TTC549 (cell line): ENCODE measurements around the gene LRRC25.

Source experiments
- FAIRE-seq: peaks from 2 replicates; lab custom pipeline; 2012; peaks lifted over from hg19 to GRCh38; lab: Jason Lieb, UNC

Gene LRRC25

DNA sequence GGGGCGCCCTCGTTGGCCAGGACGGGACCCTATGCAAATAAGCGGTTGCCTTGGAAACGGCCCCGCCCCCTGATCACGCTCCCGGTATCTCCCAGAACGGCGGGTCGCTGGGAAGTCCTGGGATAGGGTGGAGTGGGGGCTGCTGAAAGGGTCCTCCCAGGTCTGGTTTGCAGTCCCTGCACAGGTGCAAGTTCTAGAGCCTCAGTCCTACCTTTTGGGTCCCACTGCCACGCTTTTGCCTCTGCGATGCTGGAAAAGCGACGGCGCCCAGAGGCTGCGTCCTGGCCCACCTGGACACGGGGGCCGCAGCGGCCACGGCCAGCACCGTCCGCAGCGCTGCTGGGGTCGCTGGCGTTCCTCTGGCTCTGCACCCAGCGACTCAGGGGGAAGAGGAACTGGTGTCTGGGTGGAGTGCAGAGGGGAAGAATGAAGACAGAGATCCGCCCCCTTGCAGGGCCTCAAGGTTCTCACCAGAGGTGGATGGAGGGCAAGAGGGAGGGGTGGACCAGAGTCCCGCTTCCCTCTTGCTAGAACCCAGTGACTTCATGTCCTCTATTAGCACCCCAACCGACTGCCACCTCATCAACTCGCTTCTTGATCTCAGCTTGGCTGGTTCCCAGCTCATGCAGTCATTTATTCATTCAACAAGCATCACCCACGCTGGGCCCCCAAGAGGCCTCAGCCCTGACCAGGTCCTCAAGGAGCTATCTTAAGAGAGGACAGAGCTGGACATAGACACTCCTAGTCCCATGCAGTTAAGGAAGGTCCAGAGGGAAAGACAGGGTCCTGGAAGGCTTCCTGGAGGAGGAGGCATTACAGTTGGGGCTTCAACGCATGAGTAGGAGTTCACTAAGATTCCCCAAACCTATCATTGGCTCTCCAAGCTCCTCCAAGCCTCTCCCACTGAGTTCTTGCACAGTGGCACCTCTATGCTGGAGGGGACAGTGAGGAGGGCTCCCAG, at the start of gene LRRC25:
LRRC25 (minus strand) TSS at position 381 of the 961 bp plus-strand sequence. CDS start 659 bp downstream, outside the sequence.
- FAIRE-seq = no peak

DNA sequence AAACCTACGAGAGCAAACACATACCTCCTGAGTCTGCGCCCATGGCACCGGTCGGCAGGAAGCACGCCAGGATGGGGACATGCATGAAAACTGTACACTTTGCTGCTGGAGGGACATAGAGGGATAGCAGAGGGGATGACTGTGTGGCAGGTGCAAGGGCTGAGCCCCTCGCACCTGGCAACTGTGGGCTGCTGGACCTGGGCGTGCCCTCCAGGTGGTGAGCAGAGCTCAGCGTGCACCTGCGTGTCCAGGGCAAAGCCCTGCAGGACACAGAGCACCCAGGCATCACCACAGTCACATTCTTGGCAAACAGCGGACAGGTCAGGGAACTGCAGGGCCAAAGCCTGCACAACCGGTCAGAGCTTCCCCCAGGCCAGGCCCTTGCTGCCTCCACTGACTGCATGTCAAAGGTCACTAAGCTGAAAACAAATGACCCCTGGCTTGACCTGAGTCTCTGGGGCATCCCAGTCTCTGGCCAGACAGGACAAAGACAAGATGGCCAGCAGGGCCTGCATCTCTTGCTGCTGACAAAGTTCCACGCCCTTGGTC, 49.5 kb upstream of the LRRC25 start:
- FAIRE-seq = no peak

DNA sequence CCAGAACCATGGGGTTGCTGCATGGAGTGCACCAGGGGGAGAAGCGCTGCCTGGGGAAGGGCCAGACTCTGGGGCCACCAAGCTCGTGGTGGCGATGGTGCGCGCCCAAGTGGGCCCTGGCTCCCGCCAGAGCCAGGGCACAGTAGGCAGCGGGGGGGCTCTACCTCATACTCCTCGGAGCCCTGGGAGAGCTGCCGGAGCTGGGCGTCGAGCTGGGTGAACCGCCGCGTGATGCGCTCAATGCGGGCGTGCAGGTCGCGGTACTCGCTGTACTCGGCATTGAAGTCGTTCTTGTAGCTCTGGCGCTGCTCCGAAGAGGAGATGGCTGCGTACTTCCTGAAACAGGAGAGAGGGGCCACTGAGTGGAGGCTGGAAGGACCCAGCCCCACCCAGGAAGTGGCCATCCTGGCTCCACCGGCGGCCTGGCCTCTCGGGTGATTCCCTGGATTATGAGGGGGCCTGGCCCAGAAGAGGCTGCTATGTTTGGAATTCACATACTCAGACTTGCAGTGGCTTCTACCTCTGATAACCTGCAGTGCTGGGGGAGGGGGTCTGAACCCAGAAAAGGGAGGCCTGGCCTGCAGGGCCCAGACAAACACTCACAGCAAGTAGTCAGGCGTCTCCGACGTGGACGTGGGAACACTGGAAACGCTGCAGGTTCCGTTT, 48.9 kb upstream of the LRRC25 start:
- FAIRE-seq = no peak

DNA sequence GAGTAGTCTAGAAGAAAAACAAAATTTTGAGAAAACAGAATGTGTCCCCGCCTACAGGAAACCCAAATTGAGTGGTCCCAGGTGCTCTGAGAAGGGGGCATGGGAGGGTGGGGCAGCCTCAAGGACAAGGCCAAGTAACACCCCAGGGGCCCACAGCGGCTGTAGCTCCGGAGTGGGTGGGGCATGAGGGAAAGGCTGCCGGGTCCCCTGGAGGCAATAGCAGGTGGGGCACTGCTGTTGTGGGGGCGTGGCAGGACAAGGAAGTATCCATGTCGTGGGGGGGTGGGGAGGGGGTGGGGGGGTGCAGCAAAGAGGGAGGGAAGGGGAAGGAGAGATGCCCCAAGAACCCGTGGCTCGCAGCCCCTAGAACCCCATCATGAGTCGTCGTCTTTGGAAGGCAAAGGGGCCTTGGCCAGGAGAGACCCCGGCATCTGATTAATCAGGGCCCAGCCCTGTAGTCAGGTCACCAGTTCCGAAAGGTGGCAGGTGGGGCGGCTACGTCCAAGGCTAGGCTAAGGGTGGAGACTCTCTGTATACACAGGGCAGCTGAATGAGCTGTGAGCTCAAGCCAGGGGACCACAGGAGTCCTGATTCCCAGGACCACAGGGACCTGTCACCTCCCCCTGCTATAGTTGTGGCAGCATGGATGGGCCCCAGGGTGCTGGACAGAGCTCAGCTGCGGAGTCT, 48.0 kb upstream of the LRRC25 start:
- FAIRE-seq = no peak

DNA sequence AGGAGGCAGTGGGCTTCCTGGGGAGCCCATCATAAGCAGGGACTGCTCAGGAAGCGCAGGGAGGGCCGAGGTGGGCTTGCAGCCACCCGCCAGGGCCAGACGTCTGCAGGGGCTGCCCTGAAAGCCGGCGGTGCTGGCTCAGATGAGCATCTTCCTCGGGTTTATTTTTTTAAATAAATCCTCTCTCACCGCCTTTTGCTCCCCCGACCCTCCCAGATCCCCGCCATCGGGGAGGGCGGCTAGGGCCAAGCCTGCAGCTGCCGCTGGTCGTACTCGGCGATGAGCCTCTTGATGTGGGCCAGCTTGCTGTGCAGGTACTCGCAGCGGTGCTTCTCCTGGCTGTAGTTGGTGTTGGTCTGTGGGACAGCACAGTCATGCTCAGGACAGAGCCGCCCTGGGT, 47.1 kb upstream of the LRRC25 start:
- no peak for FAIRE-seq

DNA sequence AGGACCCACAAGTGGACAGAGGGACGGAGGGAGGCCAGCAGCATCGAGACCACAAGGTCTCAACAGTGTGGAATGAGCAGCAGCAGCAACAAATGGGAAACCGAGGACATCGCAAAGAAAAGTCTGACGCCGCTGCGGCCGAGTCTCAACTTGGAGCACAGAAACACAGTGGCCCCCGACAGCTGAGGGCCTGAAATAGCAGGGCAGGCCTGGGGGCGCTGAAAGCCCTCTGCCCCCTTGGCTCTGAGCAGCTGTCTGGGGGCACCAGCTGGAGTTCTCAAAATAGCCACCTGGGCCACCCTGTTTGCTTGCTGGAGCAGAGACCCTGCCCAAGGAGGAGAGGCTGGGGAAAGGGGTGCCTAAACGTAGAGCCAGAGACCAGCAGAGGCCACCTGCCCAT, 46.4 kb upstream of the LRRC25 start:
- no peak for FAIRE-seq

DNA sequence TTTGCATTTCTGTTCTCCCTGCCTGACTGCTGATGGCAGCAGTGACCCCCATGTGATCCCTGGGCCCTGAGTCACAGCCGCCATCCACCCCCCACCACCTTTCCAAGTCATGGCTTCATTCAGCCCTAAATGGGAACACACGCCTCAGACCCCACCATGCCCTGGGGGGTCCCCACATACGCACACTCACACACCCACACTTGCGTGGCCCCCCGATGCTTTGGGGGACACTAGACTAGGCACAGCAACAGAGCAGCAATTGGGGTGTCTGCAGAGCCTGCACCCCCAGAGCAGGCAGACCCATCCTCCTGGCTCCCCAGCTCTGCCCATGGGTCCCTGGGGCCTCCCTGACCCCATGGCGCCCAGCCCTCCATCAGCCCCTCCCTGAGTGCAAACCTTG, 46.0 kb upstream of the LRRC25 start:
- FAIRE-seq = no peak

DNA sequence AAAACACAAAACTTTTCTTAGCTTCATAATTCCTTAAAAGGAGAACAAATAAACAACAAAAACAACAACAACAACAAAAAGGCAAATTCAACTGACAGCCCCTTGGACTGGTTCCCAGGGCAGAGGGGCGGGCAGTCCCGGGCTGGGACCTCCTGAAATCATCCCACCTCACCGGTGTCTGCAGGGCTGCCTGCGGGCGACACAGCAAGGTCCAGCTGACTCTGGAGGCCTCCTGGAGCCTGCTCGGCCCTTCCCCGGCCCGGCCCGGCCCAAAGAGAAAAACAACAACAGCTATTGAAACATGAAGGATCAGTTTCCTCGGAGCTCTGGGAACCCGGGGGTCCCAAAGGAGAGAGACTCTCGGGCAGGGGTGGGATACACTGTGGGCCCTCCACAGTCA, 45.5 kb upstream of the LRRC25 start:
- FAIRE-seq = no peak

DNA sequence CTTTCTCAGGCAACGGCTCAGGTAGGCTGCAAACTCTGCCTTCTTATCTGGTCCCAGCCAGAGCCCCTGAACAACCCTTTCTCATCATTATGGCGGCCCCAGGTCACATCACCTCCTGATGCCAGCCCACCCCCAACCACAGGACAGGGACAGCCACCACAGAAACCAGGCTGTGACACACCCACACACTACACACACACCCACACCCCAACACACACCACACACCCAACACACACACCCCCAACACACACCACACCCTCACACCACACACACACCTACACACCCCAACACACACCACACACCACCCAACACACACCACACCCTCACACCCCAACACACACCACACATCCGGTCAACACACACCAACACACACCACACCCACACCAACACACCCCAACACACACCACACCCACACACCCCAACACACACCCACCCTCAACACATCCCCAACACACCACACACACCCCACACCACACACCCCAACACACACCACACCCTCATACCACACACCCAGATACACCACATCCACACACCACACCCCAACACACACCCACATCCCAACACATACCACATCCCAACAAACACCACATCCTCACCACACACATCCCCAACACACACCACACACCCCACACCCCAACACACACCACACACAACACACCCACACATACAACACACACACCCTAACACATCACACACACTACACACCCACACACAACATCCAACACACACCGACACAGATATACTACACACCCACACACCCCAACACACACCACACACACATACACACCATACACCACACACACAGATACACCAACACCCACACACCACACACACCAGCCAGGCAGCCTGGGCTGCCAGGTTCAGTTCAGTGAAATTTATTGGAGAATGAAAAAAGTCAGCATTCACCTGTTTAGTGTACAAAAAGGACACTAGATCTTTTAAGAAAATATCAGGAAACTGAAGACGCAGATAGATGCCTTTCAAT, 44.7 kb upstream of the LRRC25 start:
- no peak for FAIRE-seq

DNA sequence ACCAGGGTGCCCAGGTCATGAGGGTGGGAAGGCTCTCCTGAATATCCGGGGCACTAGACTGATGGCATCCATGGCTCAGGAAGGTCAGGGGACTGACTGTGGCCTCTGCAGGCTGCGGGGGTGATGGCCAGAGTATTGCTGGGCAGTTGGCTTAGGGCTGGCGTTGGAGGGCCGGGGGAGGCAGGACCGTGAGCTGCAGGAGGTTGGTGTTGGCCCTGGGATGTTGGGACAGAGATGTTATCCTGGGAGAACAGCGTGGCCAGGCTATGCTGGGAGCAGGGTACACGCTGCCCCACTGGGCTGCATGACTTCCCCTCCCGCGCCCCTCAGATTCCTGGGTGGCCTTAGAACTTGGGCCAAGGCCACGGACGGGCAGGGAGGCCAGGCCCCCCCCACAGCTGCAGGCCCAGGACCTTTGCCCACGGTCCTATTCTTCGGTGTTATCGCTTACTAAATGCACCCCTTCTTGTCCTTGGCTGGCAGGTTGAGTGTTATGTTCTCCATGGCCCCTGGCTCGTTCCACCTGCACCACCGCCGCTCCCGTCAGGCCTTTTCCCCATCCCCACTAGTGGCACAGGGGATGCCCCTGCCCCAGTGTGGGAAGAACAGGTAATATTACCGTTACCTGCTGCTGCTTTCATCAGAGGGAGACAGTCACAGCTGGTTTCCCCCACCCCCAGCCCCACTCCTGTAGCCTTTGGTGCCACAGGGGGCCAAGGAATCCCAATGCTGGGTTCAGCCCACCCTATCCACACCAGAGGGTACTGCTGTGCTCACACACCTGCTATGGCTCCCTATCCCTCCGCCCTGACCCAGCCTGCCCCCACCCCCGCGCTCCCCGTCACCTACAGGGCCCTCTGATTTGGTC, 43.7 kb upstream of the LRRC25 start:
- no peak for FAIRE-seq

DNA sequence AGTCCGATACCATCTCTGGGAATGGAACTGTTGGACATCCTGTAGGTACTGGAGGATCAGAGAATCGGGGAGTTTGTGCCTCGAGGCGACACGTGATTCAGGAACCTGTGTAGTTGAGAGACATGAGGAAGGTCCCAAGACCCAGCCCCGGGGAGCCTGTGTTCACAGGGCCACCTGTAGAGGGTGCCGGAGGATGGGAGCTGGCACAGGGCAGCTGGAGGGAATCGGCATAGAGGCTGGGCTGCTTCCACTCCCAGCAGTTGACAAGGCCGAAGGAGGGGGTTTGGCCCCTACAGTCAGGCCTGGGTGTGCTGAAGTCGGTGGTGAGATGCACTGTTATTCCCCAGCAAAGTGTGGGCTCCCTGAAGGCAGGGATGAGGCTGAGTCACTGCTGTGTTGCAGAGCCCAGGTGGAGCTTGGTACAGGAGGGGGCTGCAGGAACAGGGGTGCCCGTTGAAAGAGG, 43.0 kb upstream of the LRRC25 start:
- no peak for FAIRE-seq

DNA sequence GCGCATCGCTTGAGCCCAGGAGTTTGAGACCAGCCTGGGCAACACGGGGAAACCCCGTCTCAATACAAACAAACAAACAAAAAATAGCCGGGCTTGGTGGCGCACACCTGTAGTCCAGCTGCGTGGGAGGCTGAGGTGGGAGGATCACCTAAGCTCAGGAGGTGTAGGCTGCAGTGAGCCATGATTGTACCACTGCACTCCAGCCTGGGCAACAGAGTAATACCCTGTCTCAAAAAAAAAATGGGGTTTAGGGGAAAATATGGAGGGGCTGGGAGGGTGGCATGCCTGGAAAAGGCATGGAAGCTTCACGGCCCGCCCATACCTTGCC, 42.5 kb upstream of the LRRC25 start:
- FAIRE-seq = no peak

DNA sequence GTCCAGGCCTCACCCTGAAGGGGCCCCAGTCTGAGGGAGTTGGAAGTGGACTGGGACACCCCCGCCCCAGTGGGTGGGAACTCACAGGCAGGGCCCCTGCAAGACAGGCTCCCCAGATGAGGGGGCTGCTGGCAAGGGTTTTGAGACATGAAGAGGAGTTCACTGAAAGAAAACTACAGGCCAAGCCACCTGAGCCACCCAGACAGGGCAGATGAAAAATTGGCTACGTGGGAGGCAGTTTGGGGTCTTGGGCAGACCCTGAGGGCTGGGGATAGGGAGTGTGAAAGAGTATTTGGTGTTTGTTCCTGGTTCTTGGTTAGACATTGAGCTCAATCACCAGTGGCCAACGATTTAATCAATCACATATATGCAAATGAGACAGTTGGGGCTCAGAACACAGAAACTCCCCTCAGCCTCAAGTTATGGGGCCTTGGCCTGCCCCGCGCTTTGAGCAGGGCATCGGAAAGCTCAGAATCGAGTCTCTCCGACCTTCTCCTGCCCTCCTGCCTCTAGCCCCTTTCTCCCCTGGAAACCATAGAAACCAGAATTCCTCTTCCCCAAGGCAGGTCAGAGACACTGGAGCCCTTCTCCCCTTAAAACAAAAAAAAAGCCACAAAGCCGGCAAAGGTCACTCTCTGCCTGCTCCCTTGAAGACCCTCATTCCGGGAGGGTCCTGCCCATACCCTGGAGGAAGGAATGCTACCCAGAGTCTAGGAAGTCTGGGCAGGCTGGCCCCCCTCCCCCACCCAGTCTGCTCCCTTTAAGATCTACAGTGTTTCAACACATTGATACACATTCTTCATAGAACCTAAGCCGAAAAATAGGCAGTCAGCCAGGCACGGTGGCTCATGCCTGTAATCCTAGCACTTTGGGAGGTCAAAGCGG, 41.8 kb upstream of the LRRC25 start:
- no peak for FAIRE-seq

DNA sequence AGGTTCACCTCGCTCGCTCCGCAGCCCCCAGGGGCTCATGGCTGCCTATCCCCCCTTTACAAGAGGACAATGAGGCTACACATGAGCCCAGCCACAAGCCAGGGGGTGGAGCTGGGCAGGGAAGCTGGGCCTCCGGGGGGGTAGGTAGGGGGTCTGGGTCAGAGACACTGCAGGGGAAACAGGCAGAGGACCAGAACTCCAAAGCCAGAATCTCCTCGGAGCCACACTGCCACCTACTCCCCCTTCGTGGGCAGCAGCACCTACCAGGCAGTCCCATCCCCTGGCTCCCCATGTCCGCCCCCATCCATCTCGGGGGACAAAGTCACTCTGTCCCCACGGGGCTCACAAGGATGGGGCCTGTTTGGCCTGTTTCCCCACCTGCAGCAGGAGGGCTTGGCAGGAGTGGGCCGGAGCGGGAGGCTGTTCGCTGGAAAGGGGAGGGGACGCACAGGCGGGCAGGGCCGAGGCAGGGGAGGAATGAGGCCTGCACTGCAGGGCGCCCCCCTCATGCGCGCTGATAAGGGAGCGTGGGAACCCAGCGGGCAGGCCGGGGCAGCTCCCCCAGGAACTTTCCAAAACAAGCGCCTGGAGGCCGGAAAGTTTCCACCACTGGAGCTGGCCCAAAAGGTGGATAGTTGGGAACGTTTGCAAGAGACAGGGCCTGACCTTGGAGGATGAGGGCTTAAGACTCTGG, 41.1 kb upstream of the LRRC25 start:
- no peak for FAIRE-seq

DNA sequence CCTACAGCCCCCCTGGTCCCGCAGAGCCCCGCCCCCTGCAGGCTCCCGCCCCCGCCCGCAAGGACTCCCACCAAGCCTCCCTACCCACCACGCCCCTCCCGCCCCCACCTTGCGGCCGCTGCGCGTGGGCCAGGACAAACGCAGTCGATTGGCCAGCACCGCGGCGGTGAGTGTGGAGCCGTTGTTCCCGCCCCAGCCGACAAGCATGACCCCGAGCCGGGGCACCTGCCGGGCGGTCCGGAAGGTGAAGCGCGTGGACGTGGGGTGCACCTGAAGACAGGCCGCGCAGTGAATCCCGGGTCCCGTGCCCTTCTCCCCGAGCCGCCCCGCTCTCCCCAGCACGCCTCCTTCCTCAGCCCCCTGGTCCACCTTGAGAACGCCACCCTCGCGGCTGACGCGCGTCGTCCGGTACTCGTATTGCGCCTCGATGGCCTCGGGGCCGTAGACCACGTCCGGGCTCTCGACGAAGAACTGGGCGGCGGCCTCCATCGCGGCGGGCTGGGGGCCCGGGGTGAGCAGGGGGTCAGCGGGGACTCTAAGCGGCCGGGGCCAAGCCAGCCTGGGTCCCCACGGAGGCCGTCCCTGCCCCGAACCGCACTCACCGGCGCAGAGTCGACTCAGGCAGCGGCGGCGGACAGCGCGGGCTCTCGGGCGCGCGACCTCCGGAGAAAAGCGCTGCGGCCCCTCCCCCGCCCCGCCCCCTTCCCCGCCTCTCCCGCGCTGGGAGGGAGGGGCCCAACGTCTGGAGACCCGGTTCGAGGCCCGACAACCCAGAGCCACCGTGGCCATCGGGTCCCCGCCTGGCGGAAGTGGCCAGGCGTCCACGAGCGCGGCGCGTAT, 40.3 kb upstream of the LRRC25 start, which contains the start of gene ISYNA1:
ISYNA1 (minus strand) TSS at position 643 of the 840 bp plus-strand sequence; CDS start at position 489, 154 bp downstream.
- FAIRE-seq = no peak

DNA sequence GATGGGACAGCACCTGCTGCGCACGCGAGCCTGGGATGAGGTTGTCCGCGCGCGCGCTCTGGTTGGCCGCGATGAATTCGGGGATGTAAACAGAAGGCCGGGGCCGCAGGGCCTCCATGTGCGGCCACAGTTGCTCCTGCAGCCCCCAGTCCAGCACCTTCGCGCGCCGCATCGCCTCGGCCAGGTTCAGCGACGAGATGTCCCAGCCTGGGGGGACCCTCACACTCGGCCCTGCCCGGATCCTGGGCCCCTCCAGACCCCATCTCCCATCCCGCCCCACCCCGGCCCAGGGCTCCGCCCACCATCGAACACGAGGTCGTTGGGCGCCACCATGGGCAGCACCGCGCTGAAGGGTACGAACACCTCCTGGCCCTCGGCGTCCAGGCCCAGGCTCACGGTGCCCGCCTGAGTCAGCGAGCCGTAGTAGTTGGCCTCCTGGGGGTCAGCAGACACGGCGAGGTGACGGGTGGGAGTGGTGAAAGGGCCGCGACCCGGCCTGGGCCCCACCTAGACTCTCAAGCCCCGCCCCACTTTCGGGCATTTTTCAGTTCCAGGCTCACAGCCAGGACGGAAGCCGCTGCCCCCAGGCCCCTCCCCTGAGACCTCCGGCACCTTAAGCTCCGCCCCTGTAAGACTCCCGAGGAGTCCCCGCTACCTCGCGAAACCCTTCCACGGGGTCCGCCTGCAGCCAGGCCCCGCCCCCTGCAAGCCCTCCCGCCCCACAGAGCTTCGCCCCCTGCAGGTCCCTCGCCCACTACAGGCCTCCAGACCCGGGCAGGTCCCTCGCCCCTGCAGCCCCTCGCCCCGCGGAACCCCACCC, 39.5 kb upstream of the LRRC25 start:
- peak; percentile 52 for FAIRE-seq
